ENCODE measurements around the gene EEF2.
A peak's percentile ranks its signal among the peaks of the same experiment; 100 is the strongest.
"Not testable (repeated sequence)": the region's sequence is repeated elsewhere in the genome, so short reads cannot be mapped to it uniquely, and the experiment has no call there.

The EEF2 gene

DNA sequence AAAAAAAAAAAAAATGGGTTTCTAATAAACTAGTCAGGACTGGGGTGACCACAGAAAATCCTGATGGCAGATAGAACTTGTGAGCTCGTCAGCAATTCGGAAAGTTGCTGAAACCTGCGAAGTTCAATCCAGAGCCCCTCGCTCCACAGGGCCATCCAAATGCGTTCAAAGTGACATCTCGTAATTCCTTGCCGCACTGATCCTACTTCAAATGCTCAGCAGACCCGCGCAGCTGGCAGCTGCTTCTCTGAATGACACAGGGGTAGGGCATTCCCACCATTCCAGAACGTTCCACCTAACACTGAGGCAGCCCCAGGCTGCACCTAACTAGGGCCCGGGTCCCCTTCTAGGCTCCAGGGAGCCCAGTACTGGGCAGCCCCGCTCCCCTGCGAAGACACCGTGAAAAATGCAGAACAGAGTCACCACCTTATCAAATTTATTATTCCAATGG, 9.6 kb downstream of the EEF2 start:
- Histone ChIP-seq H3K27ac (no peak overlapping the region), H3K4me3 (no peak overlapping the region)

GRCh38 chr19:3975144-3975543, 10.1 kb downstream of the EEF2 start:
- Histone ChIP-seq H3K27ac (no peak overlapping the region), H3K4me3 (no peak overlapping the region)

- peak within 1 kb of the TSS; percentile 84 to 99 (median 95) for H3K27ac ChIP-seq
These were observed 14.3 kb downstream of the EEF2 start, which contains the start of gene DAPK3 for GRCh38 chr19:3970808-3971598. DAPK3 (minus strand) TSS chr19:3971099; CDS start chr19:3969735, 1,364 bp downstream.

DNA sequence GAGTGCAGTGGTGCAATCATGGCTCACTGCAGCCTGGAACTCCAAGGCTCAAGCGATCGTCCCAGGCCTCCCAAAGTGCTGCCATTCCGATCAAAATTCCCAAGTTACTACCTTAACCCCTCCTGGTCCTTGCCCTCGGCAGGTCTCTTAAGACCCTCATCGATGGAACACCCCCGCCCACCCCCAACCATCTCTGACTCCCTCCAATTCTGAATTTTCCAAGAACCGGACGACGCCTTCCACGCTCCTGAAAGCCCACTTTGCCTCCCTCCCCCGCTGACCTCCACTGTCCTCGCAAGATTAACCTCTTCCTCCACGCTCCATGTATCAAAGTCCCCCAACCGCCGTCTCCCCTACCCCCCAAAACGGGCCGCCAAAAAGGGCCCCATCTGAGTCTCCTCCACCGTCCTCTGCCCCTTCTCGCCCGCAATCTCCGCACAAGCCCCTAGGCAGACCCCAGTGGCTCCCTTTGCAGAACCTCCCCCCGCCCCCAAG, 14.9 kb downstream of the EEF2 start:
- peak overlapping the region; percentile 80 to 99 (median 94) for H3K4me3 ChIP-seq
- H3K27ac ChIP-seq = peak overlapping the region; percentile 84 to 99 (median 95)

More at GRCh38 chr19:3970808-3971598, 14.3 kb downstream of the EEF2 start, which contains the start of gene DAPK3:
- peak within 1 kb of the TSS; percentile 80 to 99 (median 94) for H3K4me3 ChIP-seq

DNA sequence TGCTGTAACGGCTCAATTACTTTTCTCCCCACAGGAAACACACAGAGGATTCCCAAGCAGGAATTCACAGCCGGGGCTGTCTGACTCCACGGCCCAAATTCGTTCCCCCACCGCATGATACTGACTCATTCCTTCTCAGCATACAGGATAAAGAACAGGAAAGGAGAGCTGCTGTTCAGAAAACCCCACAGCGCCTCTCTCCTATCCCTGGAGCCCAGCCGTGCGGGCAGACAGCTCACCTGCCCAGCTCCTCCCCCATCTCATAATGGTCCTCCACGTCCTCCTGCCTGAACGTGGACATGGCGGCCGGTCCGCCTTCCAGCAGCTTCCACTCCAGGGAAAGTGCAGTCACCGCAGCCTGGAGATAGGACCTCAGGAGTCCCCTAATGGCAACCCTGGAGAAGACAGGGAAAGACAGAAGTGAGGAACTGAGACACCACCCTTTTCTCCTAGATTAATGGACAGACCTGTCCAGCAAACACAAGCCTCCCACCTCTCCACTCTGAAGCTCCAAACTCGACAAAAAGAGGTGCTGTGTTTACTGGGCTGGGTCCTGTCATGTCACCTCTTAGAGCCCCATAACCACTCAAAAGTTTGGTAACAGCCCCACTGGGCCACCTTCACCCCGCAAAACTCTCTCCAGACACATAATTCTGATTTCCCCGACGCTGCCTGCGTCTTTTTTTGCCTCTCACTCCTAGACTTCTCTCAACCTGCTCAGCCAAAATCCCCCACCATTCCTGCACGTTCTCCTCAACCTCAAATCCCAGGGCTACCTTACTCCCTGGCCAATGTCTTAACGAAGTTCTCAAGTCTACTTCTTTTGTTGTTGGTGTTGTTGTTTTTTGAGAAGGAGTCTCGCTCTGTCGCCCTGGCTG, 15.6 kb downstream of the EEF2 start:
- Histone ChIP-seq H3K4me3 (peak overlapping the region; percentile 80 to 99 (median 94)), H3K27ac (peak overlapping the region in 20 of 21 experiments; percentile 84 to 99 (median 96))

DNA sequence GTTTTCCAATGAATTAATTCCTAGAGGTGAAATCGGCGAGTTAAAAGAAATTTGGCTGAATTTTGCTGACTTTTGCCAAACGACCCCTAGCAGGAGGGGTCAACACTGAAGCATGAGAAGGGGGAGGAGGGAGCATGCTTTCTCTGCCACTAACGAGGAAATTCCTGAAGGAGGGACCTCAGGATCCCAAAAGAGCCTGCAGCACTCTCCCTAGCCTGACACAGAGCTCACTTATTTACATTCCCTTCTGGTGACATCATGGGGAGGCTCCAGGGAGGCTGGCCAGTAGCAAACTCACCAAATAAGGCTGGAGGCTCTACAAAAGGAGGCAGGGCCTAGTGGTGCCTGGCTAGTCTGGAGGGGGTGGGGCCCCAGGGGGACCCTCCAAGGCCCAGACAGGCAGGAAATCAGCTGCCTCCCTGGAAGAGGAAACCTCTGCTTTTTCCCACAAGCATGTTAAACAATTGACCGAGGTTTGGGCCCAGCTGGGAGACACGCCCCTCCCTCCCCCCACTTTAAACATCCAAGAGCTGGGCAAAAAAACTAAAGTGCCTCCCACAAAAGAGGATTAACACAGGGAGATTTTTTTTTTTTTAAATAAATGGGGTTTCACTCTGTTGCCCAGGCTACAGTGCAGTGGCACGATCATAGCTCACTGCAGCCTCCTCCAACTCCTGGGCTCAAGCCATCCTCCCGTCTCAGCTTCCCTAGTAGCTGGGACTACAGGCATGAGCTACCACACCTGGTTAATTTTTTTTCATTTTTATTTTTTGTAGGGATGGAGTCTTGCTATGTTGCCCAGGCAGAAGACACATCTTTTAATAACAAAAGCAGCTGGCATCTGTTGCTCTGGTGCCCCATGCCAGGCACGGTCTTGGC, 16.5 kb downstream of the EEF2 start:
- H3K27ac ChIP-seq = peak overlapping the region in 20 of 21 experiments; percentile 13 to 99 (median 94)
- H3K4me3 ChIP-seq = peak overlapping the region in 5 of 7 experiments; percentile 4 to 99 (median 90)

- H3K27ac ChIP-seq = peak overlapping the region in 13 of 21 experiments; percentile 24 to 98 (median 77)
- not testable (repeated sequence) for H3K4me3 ChIP-seq
These were observed 17.3 kb downstream of the EEF2 start for GRCh38 chr19:3967983-3968382.

- Histone ChIP-seq H3K4me3 (no peak overlapping the region), H3K27ac (no peak overlapping the region)
These were observed 18.9 kb downstream of the EEF2 start for GRCh38 chr19:3966051-3967017.

- Histone ChIP-seq H3K27ac (no peak overlapping the region), H3K4me3 (no peak overlapping the region)
These were observed 20.7 kb downstream of the EEF2 start for GRCh38 chr19:3964256-3965194.

GRCh38 chr19:3963458-3964255, 21.6 kb downstream of the EEF2 start:
- Histone ChIP-seq H3K4me3 (no peak overlapping the region), H3K27ac (no peak overlapping the region)

DNA sequence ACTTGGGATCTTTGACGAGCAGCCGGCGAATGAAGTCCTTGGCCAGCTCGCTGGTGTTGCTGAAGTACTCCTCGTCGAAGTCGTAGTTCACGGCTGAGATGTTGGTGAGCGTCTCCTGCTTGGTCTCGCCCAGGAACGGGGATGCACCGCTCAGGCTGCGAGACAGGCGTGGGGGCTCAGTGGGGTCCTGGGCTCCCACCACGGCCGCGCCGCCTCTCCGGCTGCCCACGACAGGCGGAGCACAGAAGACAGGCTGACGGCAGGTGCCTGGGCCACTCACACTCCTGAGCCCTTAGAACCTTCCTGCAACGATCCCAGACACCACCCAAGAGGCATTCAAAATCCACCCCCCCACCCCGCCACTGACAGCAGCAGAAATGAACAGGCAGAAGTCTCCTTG, 24.3 kb downstream of the EEF2 start:
- no peak overlapping the region for H3K27ac ChIP-seq

GRCh38 chr19:3959766-3960131, 25.5 kb downstream of the EEF2 start:
- H3K27ac ChIP-seq = no peak overlapping the region
- H3K4me3 ChIP-seq = no peak overlapping the region

More for the DNA sequence above, 24.3 kb downstream of the EEF2 start:
- no peak overlapping the region for H3K4me3 ChIP-seq

DNA sequence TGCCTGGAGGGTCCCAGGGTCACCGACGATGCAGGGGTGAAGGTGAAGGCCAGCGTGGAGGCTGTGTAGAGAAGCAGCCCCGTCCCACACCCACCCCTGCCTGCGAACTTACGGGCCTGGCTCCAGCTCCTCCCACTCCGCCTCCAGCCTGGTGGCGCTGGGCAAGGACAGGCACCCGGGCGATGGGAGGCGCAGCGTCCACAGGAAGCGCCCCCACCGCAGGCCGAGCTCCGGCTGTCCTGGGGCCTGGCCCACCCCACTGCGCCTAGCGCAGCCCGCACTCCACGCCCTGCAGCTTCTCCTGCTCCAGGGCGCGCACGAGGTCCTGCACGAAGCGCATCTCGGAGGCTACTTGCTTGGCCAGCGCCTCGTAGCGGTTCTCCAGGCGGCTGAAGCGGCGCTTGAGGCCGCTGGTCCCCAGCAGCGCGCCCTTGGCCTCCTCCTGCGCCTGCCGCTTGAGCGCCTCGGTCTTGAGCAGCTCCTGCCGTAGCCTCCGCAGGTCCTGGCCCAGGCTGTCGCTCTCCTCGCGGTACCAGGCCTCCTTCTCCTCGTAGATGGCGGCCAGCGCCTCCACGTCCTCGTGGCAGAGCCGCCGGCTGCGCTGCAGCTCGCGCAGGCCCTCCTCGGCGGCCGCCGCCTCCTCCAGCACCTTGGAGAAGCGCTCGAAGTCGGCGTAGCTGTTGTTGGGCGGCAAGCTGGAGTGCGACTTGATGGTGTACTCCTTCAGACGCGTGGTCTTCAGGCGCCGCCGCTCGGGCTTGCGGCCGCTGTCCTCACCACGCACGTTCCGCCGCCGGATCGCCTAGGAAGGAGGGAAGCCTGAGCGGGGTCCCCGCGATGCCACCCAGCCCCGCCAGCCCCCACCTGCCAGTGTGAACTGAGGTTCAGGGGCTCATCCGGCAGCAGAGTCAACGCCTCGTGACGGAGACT, 26.2 kb downstream of the EEF2 start:
- Histone ChIP-seq H3K4me3 (no peak overlapping the region), H3K27ac (no peak overlapping the region)

DNA sequence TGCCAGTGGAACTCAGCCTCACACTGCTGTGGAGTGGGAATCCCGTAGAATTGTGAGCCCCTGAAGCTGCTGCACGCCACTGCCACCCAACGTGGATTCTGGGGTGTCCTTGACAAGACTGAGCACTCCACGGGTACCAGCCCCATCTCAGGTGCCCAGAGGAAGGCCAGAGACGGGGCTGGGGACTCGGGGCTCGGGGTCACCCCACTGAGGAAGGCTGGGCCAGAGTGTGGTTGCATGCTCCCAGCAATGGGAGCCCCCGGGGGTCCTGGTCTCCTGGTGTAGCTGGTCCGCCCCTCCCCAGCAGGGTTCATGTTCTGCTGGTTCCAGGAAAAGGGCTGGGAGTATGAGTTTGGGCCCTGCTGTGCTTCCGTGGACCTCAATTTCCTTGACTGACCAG, 29.6 kb downstream of the EEF2 start:
- no peak overlapping the region for H3K4me3 ChIP-seq

DNA sequence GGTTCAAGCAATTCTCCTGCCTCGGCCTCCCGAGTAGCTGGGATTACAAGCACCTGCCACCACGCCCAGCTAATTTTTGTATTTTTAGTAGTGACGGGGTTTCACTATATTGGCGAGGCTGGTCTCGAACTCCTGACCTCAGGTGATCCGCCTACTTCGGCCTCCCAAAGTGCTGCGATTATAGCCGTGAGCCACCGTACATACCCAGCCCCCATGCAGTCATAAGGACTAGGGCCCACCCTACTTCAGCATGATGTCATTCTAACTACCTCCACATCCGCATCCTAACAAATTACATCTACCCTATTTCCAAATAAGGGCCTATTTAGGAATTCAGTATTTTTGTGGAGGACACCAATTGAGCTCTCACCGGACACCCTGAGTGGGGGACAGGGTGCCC, 30.0 kb downstream of the EEF2 start:
- H3K4me3 ChIP-seq, H3K27ac ChIP-seq: not testable (repeated sequence)

More for the DNA sequence above, 29.6 kb downstream of the EEF2 start:
- H3K27ac ChIP-seq = no peak overlapping the region
